H54 (cell line): ENCODE results near the gene OR52B6.
"Not testable (repeated sequence)": the region's sequence is repeated elsewhere in the genome, so short reads cannot be mapped to it uniquely, and the experiment has no call there.

Experiments used
- DNase-seq: peaks from one replicate; pipeline ENCODE4 v3.0.0; 2011; ENCODE audit warnings: low spot score, mixed read lengths; ENCODE audit not compliant: insufficient read length
- FAIRE-seq: peaks from 3 replicates; lab custom pipeline; 2011; peaks lifted over from hg19 to GRCh38; lab: Jason Lieb, UNC
- POLR2A ChIP-seq: IDR thresholded peaks from 2 replicates; pipeline ENCODE4 v1.6.1; 2011; ENCODE audit warnings: low read depth, mild to moderate bottlenecking, low read length

OR52B6 gene

GRCh38 chr11:5574654-5575053 lies 6.0 kb upstream of the OR52B6 start:
- peak; percentile 36 for FAIRE-seq
- no peak for TF ChIP-seq POLR2A
- no peak for DNase-seq

- DNase-seq = no peak
- TF ChIP-seq POLR2A = no peak
- FAIRE-seq = no peak
Observed at GRCh38 chr11:5575152-5575551, 5.5 kb upstream of the OR52B6 start.

- DNase-seq = no peak
- no peak for FAIRE-seq
Observed at GRCh38 chr11:5577101-5577500, 3.6 kb upstream of the OR52B6 start.

GRCh38 chr11:5581014-5581413 lies 337 bp downstream of the OR52B6 start:
- FAIRE-seq (no peak), DNase-seq (no peak)
- TF ChIP-seq POLR2A = no peak

More at GRCh38 chr11:5577101-5577500, 3.6 kb upstream of the OR52B6 start:
- no peak for TF ChIP-seq POLR2A

- not testable (repeated sequence) for FAIRE-seq, DNase-seq
Observed at GRCh38 chr11:5584458-5584857, 3.8 kb downstream of the OR52B6 start.

- DNase-seq, FAIRE-seq: not testable (repeated sequence)
Observed at GRCh38 chr11:5589906-5590305, 9.2 kb downstream of the OR52B6 start.

- FAIRE-seq (no peak), DNase-seq (no peak)
- no peak for TF ChIP-seq POLR2A
Observed at GRCh38 chr11:5591613-5592012, 10.9 kb downstream of the OR52B6 start.

GRCh38 chr11:5592615-5593014 lies 11.9 kb downstream of the OR52B6 start:
- TF ChIP-seq POLR2A = no peak
- FAIRE-seq (no peak), DNase-seq (no peak)

- FAIRE-seq = no peak
- TF ChIP-seq POLR2A = no peak
- DNase-seq = no peak
Observed at GRCh38 chr11:5593146-5593545, 12.5 kb downstream of the OR52B6 start.

GRCh38 chr11:5596607-5597201 lies 16.0 kb downstream of the OR52B6 start, which contains the start of gene TRIM6:
Gene TRIM6, plus strand, starts transcription at chr11:5596637. Its CDS starts 261 bp downstream, at chr11:5596898.
- FAIRE-seq = peak; percentile 72
- TF ChIP-seq POLR2A = peak; percentile 39; the same call in 1 of the 2 replicates
- DNase-seq = peak; percentile 75

- no peak for FAIRE-seq
- no peak for DNase-seq
- TF ChIP-seq POLR2A = no peak
Observed at GRCh38 chr11:5597953-5598352, 17.3 kb downstream of the OR52B6 start.

GRCh38 chr11:5600374-5600851 lies 19.7 kb downstream of the OR52B6 start:
- FAIRE-seq = no peak
- no peak for DNase-seq
- TF ChIP-seq POLR2A = no peak

GRCh38 chr11:5602791-5603190 lies 22.1 kb downstream of the OR52B6 start:
- DNase-seq, FAIRE-seq: not testable (repeated sequence)

- FAIRE-seq (no peak), DNase-seq (no peak)
- TF ChIP-seq POLR2A = no peak
Observed at GRCh38 chr11:5603326-5603725, 22.6 kb downstream of the OR52B6 start.

- DNase-seq (no peak), FAIRE-seq (no peak)
- no peak for TF ChIP-seq POLR2A
Observed at GRCh38 chr11:5604896-5605295, 24.2 kb downstream of the OR52B6 start.
